OCI-LY7 (cell line): ENCODE measurements around the gene MYOC. TPM values are rescaled to one million over a fixed set of nuclear protein-coding genes. Genes with fewer than 3 reads are reported as not detected.
"Not testable (repeated sequence)": the region's sequence is repeated elsewhere in the genome, so short reads cannot be mapped to it uniquely, and the experiment has no call there.

ENCODE experiments used
- BruUV-seq: library from RNA; stranded (reverse); fragments of 400-500 nt; replicated peaks from 2 replicates; lab custom pipeline; 2021; lab: Mats Ljungman, UMichigan
- CTCF ChIA-PET: fragments of 300-600 bp; sonication (Branson Sonifier 250); formaldehyde crosslinking; loops from one replicate; lab custom pipeline; 2022; ENCODE audit warnings: antibody characterized with exemption; ENCODE audit not compliant: unreplicated experiment; lab: Charles Lee
- POLR2A ChIA-PET: fragments of 300-600 bp; sonication (Branson Sonifier 250); formaldehyde crosslinking; loops from one replicate; lab custom pipeline; 2022; ENCODE audit warnings: antibody characterized with exemption; lab: Charles Lee
- DNase-seq: peaks from one replicate; pipeline ENCODE4 v3.0.0-alpha.2; 2015; ENCODE audit warnings: low spot score
- H2AFZ ChIP-seq: fragments of 200-600 bp; sonication (generic), shearing (Covaris generic); 2 replicates; pipeline ENCODE4 v1.6.1; 2014; ENCODE audit warnings: mild to moderate bottlenecking, antibody characterized with exemption, low read length, moderate library complexity
- H3K27ac ChIP-seq: fragments of 200-600 bp; sonication (generic); 2 replicates; pipeline ENCODE4 v1.5.1; 2014; ENCODE audit warnings: mixed run types, low read depth, mild to moderate bottlenecking, moderate library complexity, low read length, inconsistent platforms; ENCODE audit not compliant: poor library complexity, severe bottlenecking
- H3K36me3 ChIP-seq: fragments of 200-600 bp; sonication (generic); 2 replicates; pipeline ENCODE4 v1.6.1; 2014; ENCODE audit warnings: mild to moderate bottlenecking, antibody characterized with exemption, low read length, moderate library complexity, mixed read lengths; ENCODE audit not compliant: insufficient read depth
- H3K4me1 ChIP-seq: fragments of 200-600 bp; sonication (generic); 2 replicates; pipeline ENCODE4 v1.5.1; 2014; ENCODE audit warnings: mild to moderate bottlenecking, low read length; ENCODE audit not compliant: insufficient read depth, poor library complexity, severe bottlenecking
- H3K4me2 ChIP-seq: fragments of 200-600 bp; sonication (generic); 2 replicates; pipeline ENCODE4 v1.6.1; 2014; ENCODE audit warnings: mild to moderate bottlenecking, low read length
- H3K4me3 ChIP-seq: fragments of 200-600 bp; sonication (generic); 2 replicates; pipeline ENCODE4 v1.5.1; 2014; ENCODE audit warnings: mild to moderate bottlenecking, low read depth, low read length; ENCODE audit not compliant: poor library complexity, severe bottlenecking
- H3K79me2 ChIP-seq: fragments of 200-600 bp; sonication (generic); 2 replicates; pipeline ENCODE4 v1.6.1; 2016; ENCODE audit warnings: low read depth, mild to moderate bottlenecking, low read length, moderate library complexity, mixed read lengths; ENCODE audit not compliant: insufficient read depth
- H3K9me2 ChIP-seq: fragments of 200-600 bp; sonication (generic); 2 replicates; pipeline ENCODE4 v1.6.1; 2016; ENCODE audit warnings: mild to moderate bottlenecking, low read length, mixed read lengths; ENCODE audit not compliant: insufficient read depth
- H3K9me3 ChIP-seq: fragments of 200-600 bp; sonication (generic); 2 replicates; pipeline ENCODE4 v1.6.1; 2014; ENCODE audit warnings: mild to moderate bottlenecking, mixed run types, low read length, mixed read lengths
- H4K20me1 ChIP-seq: fragments of 200-600 bp; sonication (generic); 2 replicates; pipeline ENCODE4 v1.6.1; 2014; ENCODE audit warnings: mild to moderate bottlenecking, antibody characterized with exemption, low read length, moderate library complexity, mixed read lengths; ENCODE audit not compliant: insufficient read depth
- CTCF ChIP-seq: fragments of 200-600 bp; sonication (generic); conservative IDR thresholded peaks from 2 replicates; pipeline ENCODE4 v1.5.1; 2014; ENCODE audit warnings: mild to moderate bottlenecking, antibody characterized with exemption, low read length, moderate library complexity, mixed read lengths
- EZH2phosphoT487 ChIP-seq: fragments of 200-600 bp; sonication (generic); IDR thresholded peaks from 2 replicates; pipeline ENCODE4 v1.6.1; 2018; ENCODE audit warnings: low read depth, borderline replicate concordance, mild to moderate bottlenecking, mixed run types, antibody characterized with exemption, low read length, moderate library complexity, mixed read lengths
- intact Hi-C: fragments of 100-400 bp; cut with micrococcal nuclease; formaldehyde crosslinking; loops from one replicate; pipeline ENCODE4 v1.10.0; 2022; ENCODE audit not compliant: unreplicated experiment
- total RNA-seq, 2 experiments: library from RNA; depleted of rRNA in 1 of 2; stranded (reverse); fragments of >200 nt in 1 of 2; shearing (Covaris generic) in 1 of 2; gene quantifications; 2 replicates each; pipeline ENCODE4 v1.2.3, GENCODE V29; 2014 to 2022

Gene MYOC
- total RNA-seq, 2 experiments from 2014 or later = not detected

- H3K36me3 ChIP-seq = no peaks in the 10 kb centered on the region
- no peak overlapping the region for H3K4me2 ChIP-seq
- H3K79me2 ChIP-seq = no peaks in the 10 kb centered on the region
- no peak overlapping the region for H3K27ac ChIP-seq
- intact Hi-C loops = no loop called here
- no peaks in the 10 kb centered on the region for H3K9me3 ChIP-seq
- TF ChIP-seq EZH2phosphoT487 (no peak), CTCF (no peak)
- no TSS peak for BruUV-seq
- H2AFZ ChIP-seq = no peak overlapping the region
- no peak overlapping the region for H3K4me3 ChIP-seq
- ChIA-PET POLR2A (interaction anchor here (1.2 kb wide), 1 partner anchor 8 kb away, joined by 5 read pairs; no protein-coding TSS in a partner anchor), CTCF (no interaction called here)
- no peaks in the 10 kb centered on the region for H4K20me1 ChIP-seq
- H3K9me2 ChIP-seq = no peaks in the 10 kb centered on the region
- no peaks in the 10 kb centered on the region for H3K4me1 ChIP-seq
- no peak for DNase-seq
These were observed 46.0 kb downstream of the MYOC start for GRCh38 chr1:171606402-171606941.

DNA sequence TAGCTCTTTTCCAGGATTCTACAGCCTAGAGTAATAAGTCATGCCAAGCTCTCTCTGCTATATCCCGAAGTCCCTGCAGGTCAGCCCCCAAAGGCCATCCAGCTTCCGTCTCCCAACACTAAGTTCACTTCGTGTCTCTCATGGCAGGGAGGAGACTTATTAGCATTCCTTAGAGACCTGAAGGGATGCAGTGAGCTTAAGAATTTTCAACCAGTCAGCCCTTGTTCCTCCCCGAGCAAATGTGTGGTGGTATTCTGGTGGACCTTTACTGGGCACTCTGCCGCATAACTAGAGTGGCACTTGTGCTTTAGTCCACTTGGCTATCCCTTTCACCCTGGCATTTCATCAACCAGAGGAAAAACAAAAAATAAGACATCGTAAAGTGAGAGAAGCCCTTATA lies 49.4 kb downstream of the MYOC start:
- POLR2A ChIA-PET = interaction anchor here (0.8 kb wide), 1 partner anchor 10 kb away, joined by 3 read pairs; no protein-coding TSS in a partner anchor
- BruUV-seq, H3K4me1 ChIP-seq, intact Hi-C loops, H3K79me2 ChIP-seq, DNase-seq, H3K9me2 ChIP-seq, H3K27ac ChIP-seq, H4K20me1 ChIP-seq, H3K4me3 ChIP-seq, H3K9me3 ChIP-seq, H2AFZ ChIP-seq, CTCF ChIA-PET, H3K36me3 ChIP-seq, H3K4me2 ChIP-seq: not testable (repeated sequence)

- no peak for DNase-seq
- no peaks in the 10 kb centered on the region for H4K20me1 ChIP-seq
- peaks cover 7% of the 10 kb centered on the region; the same call in 1 of the 2 replicates for H3K36me3 ChIP-seq
- H3K27ac ChIP-seq = no peak overlapping the region
- H3K4me1 ChIP-seq = no peaks in the 10 kb centered on the region
- no peak overlapping the region for H3K4me2 ChIP-seq
- CTCF ChIA-PET = no interaction called here
- BruUV-seq = no TSS peak
- TF ChIP-seq CTCF (no peak), EZH2phosphoT487 (no peak)
- H3K9me2 ChIP-seq = no peaks in the 10 kb centered on the region
- H3K4me3 ChIP-seq = no peak overlapping the region
- H2AFZ ChIP-seq = no peak overlapping the region
- H3K79me2 ChIP-seq = no peaks in the 10 kb centered on the region
- H3K9me3 ChIP-seq = no peaks in the 10 kb centered on the region
- POLR2A ChIA-PET = no interaction called here
- intact Hi-C loops = no loop called here
These were observed 51.6 kb downstream of the MYOC start for GRCh38 chr1:171600862-171601261.

GRCh38 chr1:171600310-171600709 lies 52.2 kb downstream of the MYOC start:
- H3K27ac ChIP-seq, H4K20me1 ChIP-seq, H3K4me1 ChIP-seq, CTCF ChIA-PET, DNase-seq, intact Hi-C loops, H3K9me2 ChIP-seq, H3K4me2 ChIP-seq, H3K4me3 ChIP-seq, H2AFZ ChIP-seq, BruUV-seq, H3K9me3 ChIP-seq, POLR2A ChIA-PET, H3K79me2 ChIP-seq: not testable (repeated sequence)
- peaks cover 12% of the 10 kb centered on the region; the same call in 1 of the 2 replicates for H3K36me3 ChIP-seq
